Ishikawa (cell line): ENCODE measurements around the gene TMEM89.

Source experiments
- CREB1 ChIP-seq: IDR thresholded peaks from 2 replicates; pipeline ENCODE4 v1.6.1; 2012; ENCODE audit warnings: low read depth
- EGR1 ChIP-seq: IDR thresholded peaks from 2 replicates; pipeline ENCODE4 v1.6.1; 2012
- EP300 ChIP-seq: IDR thresholded peaks from 2 replicates; pipeline ENCODE4 v1.6.1; 2012; ENCODE audit warnings: borderline replicate concordance
- TAF1 ChIP-seq: IDR thresholded peaks from 2 replicates; pipeline ENCODE4 v1.6.1; 2012; ENCODE audit warnings: low read depth, mild to moderate bottlenecking
- TCF12 ChIP-seq: IDR thresholded peaks from 2 replicates; pipeline ENCODE4 v1.6.1; 2012; ENCODE audit warnings: low read depth
- YY1 ChIP-seq: IDR thresholded peaks from 2 replicates; pipeline ENCODE4 v1.6.1; 2012; ENCODE audit warnings: low read depth
- TF ChIP-seq, protein P1 (sequence below): IDR thresholded peaks from 2 replicates; pipeline ENCODE4 v1.6.1; 2012
- TF ChIP-seq, protein P2 (sequence below): IDR thresholded peaks from 2 replicates; pipeline ENCODE4 v1.6.1; 2012; ENCODE audit warnings: low read depth, mild to moderate bottlenecking

DNA sequence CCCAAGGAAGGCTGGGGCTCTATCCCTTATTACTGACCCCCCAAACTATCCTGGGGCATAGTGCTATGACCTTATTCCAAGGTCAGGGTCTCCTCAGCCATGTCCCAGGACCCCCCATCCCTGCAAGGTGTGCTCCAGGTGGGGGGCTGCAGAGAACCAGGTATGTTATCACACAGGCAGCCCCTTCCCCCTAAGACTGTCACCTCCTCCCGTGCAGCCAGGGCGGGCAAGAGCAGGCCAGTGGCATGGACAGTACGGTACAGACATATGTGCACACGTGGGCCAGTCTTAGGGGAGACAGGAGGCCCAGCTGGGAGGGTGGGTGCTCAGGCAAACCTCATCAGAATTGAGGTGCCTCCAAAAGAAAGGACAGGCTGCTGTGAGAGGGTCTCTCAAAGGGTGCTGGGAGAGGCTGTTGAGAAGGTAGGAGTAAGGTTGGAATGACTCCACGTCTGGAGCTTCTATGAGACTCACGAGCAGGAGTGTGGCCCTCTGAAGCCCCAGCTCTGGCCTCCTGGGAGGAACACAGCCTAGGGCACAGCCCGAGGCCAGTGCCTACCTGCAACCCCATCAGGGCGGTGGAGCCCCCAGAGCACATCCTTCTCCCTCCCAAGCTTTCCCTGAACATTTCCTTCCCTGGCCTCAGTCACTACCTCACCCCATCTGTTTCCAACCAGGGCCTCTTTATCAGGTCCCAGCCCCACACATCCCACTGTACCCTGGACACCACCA, 24.7 kb downstream of the TMEM89 start:
- TF ChIP-seq, protein P1, sequence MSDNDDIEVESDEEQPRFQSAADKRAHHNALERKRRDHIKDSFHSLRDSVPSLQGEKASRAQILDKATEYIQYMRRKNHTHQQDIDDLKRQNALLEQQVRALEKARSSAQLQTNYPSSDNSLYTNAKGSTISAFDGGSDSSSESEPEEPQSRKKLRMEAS = no peak
- TF ChIP-seq EP300 = no peak
- TF ChIP-seq EGR1 = no peak
- TF ChIP-seq, protein P2, sequence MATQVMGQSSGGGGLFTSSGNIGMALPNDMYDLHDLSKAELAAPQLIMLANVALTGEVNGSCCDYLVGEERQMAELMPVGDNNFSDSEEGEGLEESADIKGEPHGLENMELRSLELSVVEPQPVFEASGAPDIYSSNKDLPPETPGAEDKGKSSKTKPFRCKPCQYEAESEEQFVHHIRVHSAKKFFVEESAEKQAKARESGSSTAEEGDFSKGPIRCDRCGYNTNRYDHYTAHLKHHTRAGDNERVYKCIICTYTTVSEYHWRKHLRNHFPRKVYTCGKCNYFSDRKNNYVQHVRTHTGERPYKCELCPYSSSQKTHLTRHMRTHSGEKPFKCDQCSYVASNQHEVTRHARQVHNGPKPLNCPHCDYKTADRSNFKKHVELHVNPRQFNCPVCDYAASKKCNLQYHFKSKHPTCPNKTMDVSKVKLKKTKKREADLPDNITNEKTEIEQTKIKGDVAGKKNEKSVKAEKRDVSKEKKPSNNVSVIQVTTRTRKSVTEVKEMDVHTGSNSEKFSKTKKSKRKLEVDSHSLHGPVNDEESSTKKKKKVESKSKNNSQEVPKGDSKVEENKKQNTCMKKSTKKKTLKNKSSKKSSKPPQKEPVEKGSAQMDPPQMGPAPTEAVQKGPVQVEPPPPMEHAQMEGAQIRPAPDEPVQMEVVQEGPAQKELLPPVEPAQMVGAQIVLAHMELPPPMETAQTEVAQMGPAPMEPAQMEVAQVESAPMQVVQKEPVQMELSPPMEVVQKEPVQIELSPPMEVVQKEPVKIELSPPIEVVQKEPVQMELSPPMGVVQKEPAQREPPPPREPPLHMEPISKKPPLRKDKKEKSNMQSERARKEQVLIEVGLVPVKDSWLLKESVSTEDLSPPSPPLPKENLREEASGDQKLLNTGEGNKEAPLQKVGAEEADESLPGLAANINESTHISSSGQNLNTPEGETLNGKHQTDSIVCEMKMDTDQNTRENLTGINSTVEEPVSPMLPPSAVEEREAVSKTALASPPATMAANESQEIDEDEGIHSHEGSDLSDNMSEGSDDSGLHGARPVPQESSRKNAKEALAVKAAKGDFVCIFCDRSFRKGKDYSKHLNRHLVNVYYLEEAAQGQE = no peak
- TF ChIP-seq TAF1 = no peak
- no peak for TF ChIP-seq TCF12
- no peak for TF ChIP-seq YY1
- TF ChIP-seq CREB1 = no peak
